AG09309 (cell line): ENCODE results near the gene UACA.

Experiments used
- DNase-seq: peaks from one replicate; pipeline ENCODE4 v3.0.0-alpha.2; 2010; ENCODE audit warnings: low read depth
- H3K4me3 ChIP-seq: 2 replicates; pipeline ENCODE4 v1.5.1; 2011; ENCODE audit warnings: mild to moderate bottlenecking, low read depth, low read length, moderate library complexity; ENCODE audit not compliant: control insufficient read depth
- TF ChIP-seq, protein P1 (sequence below): IDR thresholded peaks from 2 replicates; pipeline ENCODE4 v1.5.1; 2011; ENCODE audit warnings: mild to moderate bottlenecking, low read depth, low read length, inconsistent platforms; ENCODE audit not compliant: insufficient read depth, control insufficient read depth; ENCODE audit errors: missing control alignments

Gene UACA

DNA sequence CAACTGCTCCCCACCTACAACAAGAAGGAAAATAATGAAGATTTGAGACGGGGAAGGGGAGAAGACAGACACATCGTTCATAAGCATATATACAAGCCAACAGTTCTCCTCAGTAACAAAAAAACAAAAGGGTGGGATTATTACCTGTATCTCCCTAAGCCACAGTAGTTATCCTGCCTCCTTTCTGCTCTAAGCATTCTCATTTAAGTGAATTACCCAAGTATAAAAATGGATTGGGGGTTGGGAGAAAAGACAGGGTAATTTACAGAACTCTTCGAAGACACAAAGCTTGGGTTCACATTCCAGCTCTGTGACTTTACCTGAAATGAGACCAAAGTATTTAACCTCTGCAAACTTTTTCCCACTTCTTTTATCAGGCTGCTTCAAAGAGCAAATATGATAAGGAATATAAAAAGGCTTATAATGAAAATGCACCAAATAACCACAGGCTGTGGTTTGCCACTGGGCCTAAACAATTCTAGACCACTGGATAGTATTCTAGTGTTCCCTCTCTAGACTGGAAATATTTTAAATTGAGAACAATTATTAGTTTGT, 64.4 kb downstream of the UACA start:
- H3K4me3 ChIP-seq, result no peak overlapping the region
- DNase-seq, result no peak
- TF ChIP-seq, protein P1, sequence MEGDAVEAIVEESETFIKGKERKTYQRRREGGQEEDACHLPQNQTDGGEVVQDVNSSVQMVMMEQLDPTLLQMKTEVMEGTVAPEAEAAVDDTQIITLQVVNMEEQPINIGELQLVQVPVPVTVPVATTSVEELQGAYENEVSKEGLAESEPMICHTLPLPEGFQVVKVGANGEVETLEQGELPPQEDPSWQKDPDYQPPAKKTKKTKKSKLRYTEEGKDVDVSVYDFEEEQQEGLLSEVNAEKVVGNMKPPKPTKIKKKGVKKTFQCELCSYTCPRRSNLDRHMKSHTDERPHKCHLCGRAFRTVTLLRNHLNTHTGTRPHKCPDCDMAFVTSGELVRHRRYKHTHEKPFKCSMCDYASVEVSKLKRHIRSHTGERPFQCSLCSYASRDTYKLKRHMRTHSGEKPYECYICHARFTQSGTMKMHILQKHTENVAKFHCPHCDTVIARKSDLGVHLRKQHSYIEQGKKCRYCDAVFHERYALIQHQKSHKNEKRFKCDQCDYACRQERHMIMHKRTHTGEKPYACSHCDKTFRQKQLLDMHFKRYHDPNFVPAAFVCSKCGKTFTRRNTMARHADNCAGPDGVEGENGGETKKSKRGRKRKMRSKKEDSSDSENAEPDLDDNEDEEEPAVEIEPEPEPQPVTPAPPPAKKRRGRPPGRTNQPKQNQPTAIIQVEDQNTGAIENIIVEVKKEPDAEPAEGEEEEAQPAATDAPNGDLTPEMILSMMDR, result no peak

DNA sequence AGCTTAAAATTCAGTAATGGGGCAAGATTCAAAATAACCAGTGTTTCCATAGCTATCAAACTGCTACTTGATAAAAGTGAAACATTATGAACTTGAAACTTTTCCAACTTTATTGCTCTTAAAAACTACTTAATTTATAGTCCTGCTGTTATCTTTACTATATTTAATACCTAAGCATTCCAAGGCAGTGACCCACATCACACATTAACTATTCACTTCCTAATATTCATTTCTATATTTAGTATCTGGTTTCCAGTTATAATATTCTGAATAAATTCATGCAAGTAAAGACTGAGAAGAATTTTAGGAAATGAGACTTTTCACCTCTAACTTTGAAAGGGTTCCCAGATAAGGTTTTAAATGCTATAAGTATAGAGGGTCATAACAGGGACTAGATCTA, 64.9 kb downstream of the UACA start:
- no peak overlapping the region for H3K4me3 ChIP-seq
- TF ChIP-seq, protein P1, result no peak
- DNase-seq, result no peak

DNA sequence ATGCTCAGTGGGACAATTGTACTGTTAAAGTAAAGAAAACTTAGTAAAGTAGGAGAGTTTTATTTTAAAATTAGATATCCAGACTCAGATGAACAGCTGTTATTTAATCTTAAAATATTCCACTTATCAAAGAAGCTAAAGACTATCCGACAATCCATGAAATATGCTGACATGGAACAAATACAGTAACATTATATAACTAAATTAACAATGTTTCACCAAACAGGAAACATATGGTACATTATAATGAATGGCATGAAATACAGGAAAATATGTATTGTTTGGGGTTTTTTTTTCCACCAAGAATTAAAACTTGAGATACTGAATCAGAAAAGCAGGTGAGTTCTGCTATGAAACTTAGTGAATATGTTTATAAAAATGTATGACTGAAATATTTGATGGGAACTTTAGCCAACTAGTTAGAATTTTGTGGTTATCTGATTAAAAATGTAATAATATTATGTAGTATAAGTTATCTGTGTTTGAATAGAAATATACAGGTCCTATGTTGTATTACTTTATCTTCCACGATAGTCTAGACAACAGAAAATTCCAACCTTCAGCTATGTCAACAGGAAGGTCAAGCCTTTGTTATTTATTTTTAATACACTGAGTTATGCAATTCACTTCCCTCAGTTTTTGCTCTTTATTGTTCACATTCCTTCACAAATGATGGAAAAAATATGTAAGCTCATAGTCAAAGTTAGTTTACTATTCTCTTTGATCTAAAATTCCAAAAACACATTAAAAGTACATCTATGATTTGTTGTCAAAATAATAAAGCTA, 72.7 kb downstream of the UACA start:
- TF ChIP-seq, protein P1, result no peak

DNA sequence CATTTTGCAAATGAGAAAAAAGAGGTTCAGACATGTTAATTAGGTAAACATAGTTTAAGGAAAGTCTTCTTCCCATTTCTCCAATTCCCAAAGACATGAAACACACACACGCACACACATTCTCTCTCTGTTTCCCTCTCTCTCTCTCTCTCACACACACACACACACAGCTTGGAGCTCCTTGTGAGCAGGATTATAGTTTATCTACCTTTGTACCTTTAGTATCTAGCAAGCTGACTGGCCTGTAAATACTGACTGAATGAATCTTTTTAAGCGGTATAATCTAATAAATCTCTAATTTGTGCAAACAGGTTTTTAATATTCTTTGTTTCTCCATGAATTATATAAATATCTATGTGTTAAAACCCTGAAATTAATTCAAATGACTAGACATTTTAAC, 73.3 kb downstream of the UACA start:
- no peak overlapping the region for H3K4me3 ChIP-seq
- DNase-seq, result no peak
- TF ChIP-seq, protein P1, result no peak

More for the DNA sequence above, 72.7 kb downstream of the UACA start:
- H3K4me3 ChIP-seq, result no peak overlapping the region
- no peak for DNase-seq

DNA sequence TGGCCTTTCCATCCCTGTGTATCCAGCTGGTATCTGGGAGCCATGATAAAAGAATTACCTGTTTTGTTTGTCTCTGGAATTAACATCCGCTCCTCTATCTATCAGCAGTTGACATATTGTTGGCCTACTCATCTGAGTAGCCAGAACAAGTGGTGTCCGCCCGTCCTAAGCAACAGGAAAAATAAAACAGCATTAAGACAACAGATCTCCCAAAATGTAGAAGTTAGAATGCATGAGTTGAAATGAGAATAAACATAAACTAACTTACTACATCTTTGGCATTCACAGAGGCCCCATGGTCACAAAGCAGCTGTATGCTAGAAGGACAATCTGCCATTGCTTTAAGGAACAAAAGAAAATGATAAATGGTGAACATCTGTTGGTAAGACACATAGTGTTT, 75.9 kb downstream of the UACA start:
- TF ChIP-seq, protein P1, result no peak
- no peak for DNase-seq
- H3K4me3 ChIP-seq, result no peak overlapping the region

DNA sequence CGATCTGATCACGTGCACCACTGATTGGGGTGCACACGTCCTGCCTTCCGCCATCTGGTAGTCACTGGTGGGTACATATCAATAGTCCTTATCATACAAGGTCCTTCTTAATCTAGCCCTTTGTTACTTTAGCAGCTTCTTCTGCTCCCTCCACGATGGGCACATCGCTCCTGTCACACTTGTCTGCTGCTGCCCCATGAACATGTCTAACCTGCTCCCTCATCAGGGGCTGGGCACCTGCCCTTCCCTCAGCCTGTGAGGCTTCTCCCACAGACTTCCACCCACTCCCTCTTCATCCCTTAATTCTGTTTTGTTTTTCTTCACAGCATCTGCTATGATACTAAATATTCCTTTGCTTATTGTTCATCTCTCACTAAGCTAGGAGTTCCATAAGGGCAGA, 82.5 kb downstream of the UACA start:
- no peak for DNase-seq
- TF ChIP-seq, protein P1, result no peak
- H3K4me3 ChIP-seq, result no peak overlapping the region

DNA sequence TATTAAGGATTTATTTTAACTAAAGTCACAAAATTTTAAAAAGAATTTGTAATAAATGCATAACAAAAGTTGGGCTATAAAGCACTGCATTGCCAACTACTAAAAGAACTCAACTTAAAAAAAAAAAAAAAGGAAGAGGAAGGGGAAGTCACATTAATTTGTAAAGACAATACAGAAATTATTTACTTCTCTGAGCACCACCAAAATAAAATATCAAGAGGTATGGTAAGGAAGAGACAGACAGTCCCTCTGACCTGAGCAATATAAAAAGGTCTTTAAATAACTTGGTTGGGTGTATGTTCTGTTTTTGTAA, 83.5 kb downstream of the UACA start:
- TF ChIP-seq, protein P1, result no peak
- H3K4me3 ChIP-seq, result no peak overlapping the region
- DNase-seq, result no peak
